Raji (cell line): ENCODE data around the gene LSAMP.

Experiments
- POLR2A ChIP-seq: IDR thresholded peaks from 2 replicates; pipeline ENCODE4 v1.6.1; 2011; ENCODE audit warnings: low read depth, low read length, control low read depth; ENCODE audit not compliant: insufficient read depth

LSAMP gene

DNA sequence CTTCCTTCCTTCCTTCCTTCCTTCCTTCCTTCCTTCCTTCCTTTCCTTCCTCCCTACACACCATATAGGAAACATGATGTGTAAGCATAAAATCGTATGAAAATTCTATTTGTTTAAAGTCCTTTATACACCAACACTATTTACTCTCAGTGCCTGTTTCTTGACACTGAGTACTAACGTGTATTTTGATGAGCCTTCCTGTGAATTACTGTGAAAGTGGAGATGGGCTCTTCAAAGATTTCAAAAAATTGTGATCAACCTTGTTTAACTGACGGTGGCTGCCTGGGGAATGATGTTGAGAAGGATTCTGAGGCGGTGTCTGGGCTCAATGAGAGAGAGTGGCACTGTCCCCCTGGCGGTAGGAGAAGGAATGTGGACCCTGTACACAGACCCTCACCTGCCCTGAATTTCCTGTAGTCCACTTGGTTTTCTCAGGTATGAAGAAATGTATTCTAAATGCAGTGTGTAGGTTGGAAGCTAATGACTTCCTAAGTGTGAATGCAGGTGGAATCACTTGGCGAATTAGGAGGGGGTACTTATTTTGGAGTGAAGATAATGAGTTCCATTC lies 584.0 kb downstream of the LSAMP start:
- no peak for TF ChIP-seq POLR2A

DNA sequence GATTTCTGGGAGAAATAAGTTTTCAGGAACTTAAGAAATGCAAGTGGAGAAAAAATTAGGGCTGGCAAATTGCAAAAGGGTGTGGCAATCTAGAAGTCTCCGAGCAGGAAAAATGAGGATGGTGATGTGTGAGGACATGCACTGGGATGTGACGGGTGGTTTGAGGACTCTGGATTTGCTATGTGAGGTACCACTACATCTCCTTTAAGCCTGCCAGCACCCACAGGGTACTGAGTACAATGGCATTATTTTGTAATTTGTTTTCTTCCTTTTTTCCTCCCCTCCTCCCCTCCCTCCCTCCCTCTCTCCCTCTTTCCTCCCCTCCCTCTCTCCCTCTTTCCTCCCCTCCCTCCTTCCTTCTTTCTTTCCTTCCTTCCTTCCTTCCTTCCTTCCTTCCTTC lies 584.5 kb downstream of the LSAMP start:
- no peak for TF ChIP-seq POLR2A

DNA sequence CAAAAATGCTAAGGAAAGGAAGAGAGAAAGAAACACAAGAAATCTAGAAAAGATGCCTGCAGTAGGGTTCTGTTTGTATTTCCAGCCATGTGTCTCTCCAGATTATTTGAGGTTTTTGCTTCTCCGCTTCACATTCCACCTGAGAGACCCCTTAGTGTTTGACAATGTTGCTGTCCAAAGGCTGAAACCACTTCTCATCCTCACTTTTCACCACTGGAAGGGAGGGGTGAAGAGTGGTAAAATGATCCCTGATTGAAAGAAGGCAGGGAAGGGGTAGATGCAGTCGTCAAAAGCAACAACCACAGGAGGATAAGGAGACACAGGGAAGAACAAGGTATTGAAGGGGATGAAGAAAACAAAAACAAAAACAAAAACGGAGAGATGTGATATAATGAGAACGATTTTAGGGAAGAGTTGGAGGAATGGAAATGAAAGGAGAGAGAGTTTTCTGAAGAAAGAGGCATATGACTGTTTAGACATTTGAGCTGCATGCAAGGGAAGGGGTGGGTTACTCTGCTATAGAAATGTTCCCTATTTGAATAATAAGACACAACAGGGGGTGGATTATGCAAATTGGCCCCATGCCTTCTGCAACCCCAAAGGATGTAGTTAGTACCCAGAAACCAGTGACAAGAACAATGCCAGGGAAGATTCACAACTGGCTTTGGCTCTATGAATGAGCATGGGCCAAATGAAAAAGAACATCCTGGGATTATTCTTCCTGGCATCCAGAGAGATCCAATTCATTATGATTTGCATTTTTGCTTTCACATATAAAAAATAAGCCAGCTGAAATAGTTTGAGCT lies 586.1 kb downstream of the LSAMP start:
- no peak for TF ChIP-seq POLR2A

DNA sequence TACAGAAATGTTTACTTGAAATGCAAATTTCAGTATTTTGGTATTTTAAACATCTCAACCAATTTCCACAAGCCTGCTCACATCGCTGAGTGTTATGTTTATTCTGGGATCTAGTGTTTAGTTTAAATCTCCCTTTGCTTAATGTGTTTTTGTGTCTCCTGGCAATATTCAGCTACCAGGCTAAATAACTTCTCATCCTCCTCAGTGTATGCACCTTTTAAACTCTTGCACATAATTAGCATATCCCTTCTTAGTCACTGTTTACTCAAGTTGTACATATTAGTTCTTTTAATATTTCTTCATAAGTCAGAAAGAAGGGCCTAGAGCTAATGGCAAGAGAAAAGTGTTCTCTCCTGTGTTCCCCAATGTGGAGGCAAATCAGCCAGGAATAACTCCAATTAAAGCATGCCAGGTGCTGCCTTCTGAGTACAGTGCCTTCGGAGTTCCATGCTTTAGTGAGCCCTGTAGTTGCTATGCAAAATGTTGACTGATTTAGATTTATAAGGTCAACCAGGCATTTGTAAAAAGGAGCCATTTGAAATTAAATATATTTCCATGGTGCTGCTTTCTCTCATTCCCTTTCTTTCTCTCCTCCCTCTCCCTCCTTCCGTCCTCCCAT lies 587.7 kb downstream of the LSAMP start:
- no peak for TF ChIP-seq POLR2A

DNA sequence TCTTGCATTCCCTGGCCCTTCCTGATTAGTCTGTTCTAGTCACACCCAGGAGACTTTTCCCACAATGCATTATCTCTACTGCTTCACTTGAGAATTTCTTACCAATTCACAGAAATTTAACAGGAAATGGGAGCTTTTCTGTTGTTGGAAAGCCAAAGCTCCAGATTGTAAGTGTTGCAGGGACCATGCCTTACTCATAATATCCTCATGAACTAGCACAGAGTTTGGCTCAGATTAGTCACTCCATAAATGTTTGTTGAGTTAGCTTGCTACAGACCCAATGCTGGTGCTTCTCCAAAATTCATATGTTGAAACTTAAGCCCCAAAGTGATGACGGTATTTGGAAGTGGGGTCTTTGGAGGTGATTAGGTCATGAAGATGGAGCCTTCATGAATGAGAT lies 589.4 kb downstream of the LSAMP start:
- TF ChIP-seq POLR2A: no peak

DNA sequence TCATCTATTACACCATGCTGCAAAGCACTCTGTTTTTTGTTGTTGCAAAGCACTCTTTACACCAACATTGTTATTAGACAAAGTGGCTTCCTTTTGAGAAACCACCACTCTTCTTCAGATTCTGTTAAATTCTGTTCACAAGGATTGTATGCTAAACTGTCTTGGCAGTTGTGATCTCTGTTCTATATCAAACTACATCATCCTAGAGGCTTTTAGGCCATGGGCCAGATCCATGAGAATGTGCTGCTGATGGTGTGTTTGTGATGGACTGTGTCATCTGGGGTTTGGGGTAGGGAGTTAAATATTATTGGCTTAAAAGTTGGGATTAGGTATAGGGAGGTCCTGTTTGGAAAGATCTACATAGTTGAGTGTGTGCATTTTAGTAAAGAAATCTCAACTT lies 592.2 kb downstream of the LSAMP start:
- no peak for TF ChIP-seq POLR2A

DNA sequence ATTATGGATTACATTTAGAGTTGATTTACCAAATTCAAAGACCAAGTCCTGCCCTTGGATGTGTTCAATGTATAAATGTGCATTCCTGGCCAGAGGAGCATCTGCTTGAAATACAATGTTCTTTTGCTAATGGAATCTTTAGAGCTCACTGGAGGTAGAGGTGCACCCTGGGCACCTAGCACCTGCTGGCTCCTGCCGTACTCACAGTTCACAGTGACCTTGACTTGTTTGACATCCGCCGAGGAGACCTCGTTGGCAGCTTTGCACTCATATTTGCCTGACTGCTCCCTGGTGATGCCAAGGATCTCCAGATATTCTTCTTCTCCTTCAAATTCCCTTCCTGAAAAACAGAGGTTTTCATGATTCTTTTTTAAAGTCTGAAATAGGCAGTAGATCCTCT lies 593.0 kb downstream of the LSAMP start:
- TF ChIP-seq POLR2A: no peak

DNA sequence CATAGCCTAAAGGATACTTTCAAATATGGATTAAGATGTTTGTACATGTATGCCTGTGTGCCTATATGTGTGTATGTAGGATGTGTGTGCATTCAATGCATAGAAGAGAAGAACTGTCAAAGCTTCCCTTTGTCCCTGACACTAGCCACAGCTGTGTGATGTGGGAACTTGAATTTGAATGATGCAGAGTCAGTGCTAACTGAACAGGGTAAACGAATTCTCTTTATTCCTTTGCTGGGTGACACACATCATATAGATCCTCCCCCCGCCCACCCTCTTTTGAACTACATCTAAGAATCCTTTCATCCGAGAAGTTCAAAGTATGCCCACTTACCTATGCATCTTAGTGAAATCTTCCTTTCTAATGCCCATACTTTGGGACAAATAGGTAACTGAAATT lies 593.7 kb downstream of the LSAMP start:
- TF ChIP-seq POLR2A: no peak

DNA sequence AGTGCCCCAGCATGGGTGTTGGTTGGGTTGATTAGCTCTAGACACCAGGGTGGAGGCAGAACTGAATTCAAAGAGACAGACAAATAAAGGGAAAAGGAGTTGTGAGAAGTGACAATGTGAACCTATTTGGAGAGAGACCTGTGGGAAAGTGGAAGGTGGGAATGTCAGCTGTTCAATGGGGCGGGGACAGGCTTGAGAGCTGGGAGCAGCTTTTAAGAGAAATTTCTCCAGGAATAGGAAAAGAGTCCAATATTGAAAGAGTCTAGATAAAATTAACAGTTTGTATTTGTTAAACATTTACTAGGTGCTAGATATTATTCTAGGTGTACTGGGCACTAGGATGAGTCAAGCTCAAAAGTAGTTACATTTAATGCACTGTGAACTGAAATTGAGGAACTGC lies 596.6 kb downstream of the LSAMP start:
- no peak for TF ChIP-seq POLR2A

DNA sequence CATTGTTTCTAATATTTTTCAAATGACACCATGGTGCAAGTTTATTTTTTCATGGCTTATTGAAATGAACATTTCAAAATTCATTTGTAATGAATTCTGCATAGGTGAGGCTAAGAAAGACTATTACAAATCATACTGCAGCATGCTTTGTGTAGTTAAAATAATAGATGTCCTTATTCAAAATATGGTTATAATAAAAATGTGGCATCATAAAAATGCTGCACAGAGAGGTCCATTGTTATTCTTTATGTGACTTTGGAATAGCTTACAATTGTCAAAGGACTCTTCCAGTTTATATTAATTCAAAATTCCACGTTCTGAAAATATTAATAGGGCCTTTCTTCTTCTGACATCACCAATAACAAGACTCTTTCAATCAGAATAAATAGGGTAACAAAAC lies 599.3 kb downstream of the LSAMP start:
- TF ChIP-seq POLR2A: no peak

DNA sequence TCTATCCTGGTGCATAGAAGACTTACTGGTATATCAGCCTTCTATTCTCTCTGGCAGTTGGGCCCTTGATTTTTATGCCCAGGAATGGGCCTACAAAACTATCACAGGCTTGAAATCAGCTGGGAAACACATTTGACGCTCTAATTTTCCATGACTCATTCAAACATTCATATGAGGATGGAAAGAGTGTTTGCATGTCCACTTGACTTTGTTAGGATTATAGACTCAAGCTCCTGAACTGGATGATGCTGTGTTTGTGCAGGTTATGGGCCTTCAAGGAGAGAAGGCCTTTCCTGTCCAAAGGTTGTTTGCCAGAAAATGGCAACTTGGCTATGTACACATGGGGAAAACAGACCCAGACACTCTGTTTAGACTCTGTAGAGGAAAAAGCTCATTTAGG lies 602.1 kb downstream of the LSAMP start:
- no peak for TF ChIP-seq POLR2A

DNA sequence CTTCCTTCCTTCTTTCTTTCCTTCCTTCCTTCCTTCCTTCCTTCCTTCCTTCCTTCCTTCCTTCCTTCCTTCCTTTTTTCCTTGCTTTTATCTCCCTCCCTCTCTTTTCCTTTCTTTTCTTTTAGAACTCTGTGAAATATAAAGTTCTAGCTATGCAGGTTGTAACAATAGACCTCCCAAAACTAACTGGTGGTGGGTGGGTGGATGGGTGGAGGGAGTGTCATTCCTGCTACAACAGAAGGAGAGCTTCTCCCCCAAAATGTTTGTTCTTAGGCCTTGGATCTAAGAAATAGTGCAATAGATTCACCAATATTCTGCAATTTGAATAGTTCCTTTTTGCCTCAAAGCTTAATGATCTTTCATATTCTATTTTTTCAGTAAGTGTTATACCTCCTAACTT lies 606.0 kb downstream of the LSAMP start:
- no peak for TF ChIP-seq POLR2A

DNA sequence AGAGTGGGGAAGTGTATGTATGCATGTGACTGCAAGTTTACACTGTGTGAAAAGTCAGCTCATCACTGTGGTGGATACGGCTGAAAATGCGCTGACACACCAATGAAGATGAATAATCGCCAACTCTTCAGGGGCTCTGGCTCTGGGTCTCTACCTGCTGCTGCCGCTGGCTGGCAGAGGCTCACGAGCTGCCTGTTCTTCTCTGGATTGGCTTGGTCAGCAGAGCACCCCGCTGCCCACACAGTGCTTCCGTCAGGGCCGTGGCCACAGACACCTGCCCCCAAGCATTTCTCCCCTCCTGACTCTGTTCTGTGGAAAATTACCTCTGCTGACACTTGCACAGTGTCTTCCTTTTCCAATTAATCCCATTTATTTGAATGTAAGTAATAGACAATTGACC lies 606.5 kb downstream of the LSAMP start:
- TF ChIP-seq POLR2A: no peak

DNA sequence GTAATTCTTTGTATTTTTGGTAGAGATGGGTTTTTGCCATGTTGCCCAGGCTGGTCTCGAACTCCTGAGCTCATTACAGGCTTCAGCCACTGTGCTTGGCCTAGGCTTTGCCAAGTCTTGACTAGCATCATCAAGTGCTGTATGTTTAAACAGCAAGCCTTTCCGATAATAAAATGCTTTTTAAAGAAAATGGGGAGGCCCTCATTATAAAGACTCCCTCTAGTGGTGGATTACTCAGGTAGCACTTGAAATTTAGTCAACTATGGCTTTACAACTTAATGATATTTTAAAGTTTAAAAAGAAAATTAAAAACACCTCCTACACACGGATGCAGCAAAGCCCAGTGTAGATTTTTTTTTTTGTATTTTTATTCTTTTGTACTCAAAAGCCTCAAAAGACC lies 608.3 kb downstream of the LSAMP start:
- no peak for TF ChIP-seq POLR2A

DNA sequence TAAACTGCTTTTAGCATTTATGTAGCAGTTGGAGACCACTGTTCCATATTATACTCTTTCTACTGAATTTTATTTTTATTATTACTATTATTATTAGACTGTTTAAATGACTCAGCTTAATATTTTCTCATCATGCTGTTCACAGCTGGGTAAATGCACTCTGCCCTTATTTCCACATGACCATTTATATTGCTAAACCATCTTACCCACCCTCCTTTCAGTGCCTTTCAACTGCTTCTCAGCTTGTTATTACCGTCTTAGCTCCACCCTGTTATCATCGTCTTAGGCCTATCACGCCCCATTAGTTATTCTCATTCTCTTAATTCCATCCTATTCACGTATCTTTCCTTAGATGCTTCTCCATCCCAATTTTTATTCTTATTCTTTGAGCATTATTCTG lies 609.3 kb downstream of the LSAMP start:
- no peak for TF ChIP-seq POLR2A

DNA sequence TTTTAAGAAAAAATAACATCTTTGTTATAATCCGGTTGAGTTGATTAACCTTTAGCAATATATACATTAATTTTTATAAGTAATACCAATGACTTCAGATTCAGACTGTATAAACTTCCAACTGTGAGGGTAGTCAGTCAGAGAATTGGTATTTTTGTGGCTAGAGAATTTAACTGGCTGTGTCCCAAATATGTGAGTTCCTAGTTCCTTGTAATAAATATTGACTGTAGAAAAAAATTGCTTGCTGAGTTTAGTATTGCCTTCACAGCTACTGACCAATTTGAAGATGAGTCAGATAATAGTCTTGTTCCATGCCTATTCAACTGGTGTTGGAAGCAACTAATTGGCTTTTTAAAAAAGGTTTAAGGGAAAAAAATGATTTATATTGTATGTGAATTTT lies 611.2 kb downstream of the LSAMP start:
- no peak for TF ChIP-seq POLR2A

DNA sequence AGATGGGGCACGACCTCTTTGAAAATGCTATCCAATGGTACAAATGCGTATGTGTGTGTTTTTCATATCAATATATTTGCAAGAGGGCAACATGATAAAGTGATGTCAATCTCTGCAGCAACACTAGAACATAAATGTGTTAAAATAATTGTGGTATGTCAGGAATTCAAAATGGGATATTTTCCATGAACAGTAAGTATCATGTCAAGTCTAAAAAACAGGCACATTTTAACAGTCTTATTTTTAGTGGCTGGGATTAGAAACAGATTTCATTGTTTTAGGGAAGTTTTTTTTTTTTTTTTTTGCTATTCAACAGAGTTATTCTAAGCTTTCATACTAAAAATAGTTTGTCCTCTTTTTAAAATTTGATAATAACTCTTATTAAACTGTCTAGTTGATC lies 612.2 kb downstream of the LSAMP start:
- no peak for TF ChIP-seq POLR2A

DNA sequence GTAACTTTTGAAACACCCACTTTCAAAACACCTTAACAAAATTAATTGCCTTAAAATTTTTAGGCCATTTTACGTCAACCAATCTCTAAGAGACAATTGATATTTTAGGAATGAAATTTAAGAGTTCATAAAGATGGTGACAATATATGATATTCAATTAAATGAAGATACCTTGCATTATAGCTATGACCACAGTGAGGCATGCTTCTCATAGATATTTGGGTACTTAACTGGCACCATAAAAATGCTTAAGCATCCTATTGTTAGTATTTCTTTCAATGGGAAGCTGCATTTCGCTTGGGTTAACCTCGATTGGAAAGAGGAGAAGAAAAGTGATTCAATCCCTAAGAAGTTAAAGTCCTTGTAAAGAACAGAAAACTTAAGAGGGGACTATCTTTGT lies 613.0 kb downstream of the LSAMP start:
- TF ChIP-seq POLR2A: no peak
